Glutamatergic neuron (in vitro differentiated cells): ENCODE measurements around the gene FDCSP. TPM values are rescaled to one million over a fixed set of nuclear protein-coding genes. Genes with fewer than 3 reads are reported as not detected.

Experiments used
- DNase-seq: peaks from one replicate; pipeline ENCODE4 v3.0.0; 2022
- H3K27ac Mint-ChIP-seq: one replicate; pipeline ENCODE4 v1.8.0; 2020; ENCODE audit warnings: mild to moderate bottlenecking, mixed read lengths, inconsistent platforms; ENCODE audit not compliant: unreplicated experiment
- H3K27me3 Mint-ChIP-seq: one replicate; pipeline ENCODE4 v1.8.0; 2020; ENCODE audit warnings: mild to moderate bottlenecking, moderate library complexity, mixed read lengths, inconsistent platforms; ENCODE audit not compliant: unreplicated experiment
- H3K36me3 Mint-ChIP-seq: one replicate; pipeline ENCODE4 v1.8.0; 2020; ENCODE audit warnings: mild to moderate bottlenecking, mixed read lengths, inconsistent platforms; ENCODE audit not compliant: unreplicated experiment
- H3K4me1 Mint-ChIP-seq: one replicate; pipeline ENCODE4 v1.8.0; 2020; ENCODE audit warnings: mild to moderate bottlenecking, low read depth, mixed read lengths, inconsistent platforms; ENCODE audit not compliant: unreplicated experiment
- H3K4me3 Mint-ChIP-seq: one replicate; pipeline ENCODE4 v1.8.0; 2020; ENCODE audit warnings: mild to moderate bottlenecking, mixed read lengths, inconsistent platforms; ENCODE audit not compliant: unreplicated experiment
- H3K9me3 Mint-ChIP-seq: one replicate; pipeline ENCODE4 v1.8.0; 2020; ENCODE audit warnings: mild to moderate bottlenecking, moderate library complexity, mixed read lengths, inconsistent platforms; ENCODE audit not compliant: unreplicated experiment
- CTCF ChIP-seq: fragments of 200-600 bp; sonication (generic); IDR thresholded peaks from one replicate; pipeline ENCODE4 v1.5.0; 2021; ENCODE audit not compliant: partially characterized antibody, unreplicated experiment
- total RNA-seq: library from RNA; stranded (reverse); fragmentation: NEBNext Ultra II Directional; extraction: Animal tissue kit (Norgen Biotek cat#: 25700); gene quantifications from one replicate; pipeline ENCODE4 v1.2.1, GENCODE V29; 2021; ENCODE audit not compliant: unreplicated experiment

The FDCSP gene
- total RNA-seq, 1 donor from 2014 or later = not detected

- no peak for DNase-seq
- no peak overlapping the region for H3K4me3 Mint-ChIP-seq
- no peak for TF ChIP-seq CTCF
- no peak overlapping the region for H3K27ac Mint-ChIP-seq
- H3K9me3 Mint-ChIP-seq = no peaks in the 10 kb centered on the region
- H3K4me1 Mint-ChIP-seq = no peaks in the 10 kb centered on the region
- H3K27me3 Mint-ChIP-seq = peaks cover 1% of the 10 kb centered on the region
- H3K36me3 Mint-ChIP-seq = no peaks in the 10 kb centered on the region
Measured at GRCh38 chr4:70182517-70183167, 43.3 kb upstream of the FDCSP start.

GRCh38 chr4:70183168-70183939, 42.6 kb upstream of the FDCSP start:
- peak; percentile 83 for TF ChIP-seq CTCF
- H3K4me1 Mint-ChIP-seq = no peaks in the 10 kb centered on the region
- H3K9me3 Mint-ChIP-seq = no peaks in the 10 kb centered on the region
- H3K27me3 Mint-ChIP-seq = peaks cover 1% of the 10 kb centered on the region
- peak; percentile 19 for DNase-seq
- H3K27ac Mint-ChIP-seq = no peak overlapping the region
- no peak overlapping the region for H3K4me3 Mint-ChIP-seq
- H3K36me3 Mint-ChIP-seq = no peaks in the 10 kb centered on the region

- Mint-ChIP-seq H3K4me1 (no peaks in the 10 kb centered on the region), H3K9me3 (no peaks in the 10 kb centered on the region), H3K4me3 (no peak overlapping the region), H3K36me3 (no peaks in the 10 kb centered on the region), H3K27ac (no peak overlapping the region), H3K27me3 (peaks cover 1% of the 10 kb centered on the region)
- DNase-seq = no peak
- TF ChIP-seq CTCF = peak; percentile 62
Measured at GRCh38 chr4:70183940-70184246, 42.0 kb upstream of the FDCSP start.

- H3K4me3 Mint-ChIP-seq = no peak overlapping the region
Measured at GRCh38 chr4:70187216-70187615, 38.7 kb upstream of the FDCSP start.

More at GRCh38 chr4:70187216-70187615, 38.7 kb upstream of the FDCSP start:
- no peaks in the 10 kb centered on the region for H3K9me3 Mint-ChIP-seq
- TF ChIP-seq CTCF = no peak
- H3K36me3 Mint-ChIP-seq = no peaks in the 10 kb centered on the region
- H3K27me3 Mint-ChIP-seq = peaks cover 1% of the 10 kb centered on the region
- no peak overlapping the region for H3K27ac Mint-ChIP-seq
- no peaks in the 10 kb centered on the region for H3K4me1 Mint-ChIP-seq
- DNase-seq = no peak
